Heart right ventricle (tissue), 16 donors: ENCODE results near the gene DROSHA. TPM values are rescaled to one million over a fixed set of nuclear protein-coding genes. Genes with fewer than 3 reads are reported as not detected.

Source experiments
- ATAC-seq, 8 donors: fragments of 200-7000 bp; cut with Tn5 transposase; one replicate each; pipeline ENCODE4 v1.9.1; 2020; ENCODE audit warnings: mild to moderate bottlenecking in 8 of 8, moderate library complexity in 8 of 8, moderate number of reproducible peaks in 1 of 8
- DNase-seq, 2 donors: peaks; one replicate each; pipeline ENCODE4 v3.0.0-alpha.2; 2020
- H3K27ac ChIP-seq, 10 donors: fragments of 200-600 bp; sonication (generic) in 2 of 10; one replicate each; pipeline versions ENCODE4 v1.5.0 to v1.8.0; 2020 to 2022; ENCODE audit warnings: mild to moderate bottlenecking in 3 of 10
- H3K27me3 ChIP-seq, 7 donors: fragments of 200-600 bp; one replicate each; pipeline ENCODE4 v1.8.0; 2021 to 2022; ENCODE audit warnings: mild to moderate bottlenecking in 2 of 7
- H3K36me3 ChIP-seq, 9 donors: fragments of 200-600 bp; sonication (generic) in 1 of 9; one replicate each; pipeline versions ENCODE4 v1.5.0 to v1.8.0; 2020 to 2022; ENCODE audit warnings: mild to moderate bottlenecking in 2 of 9
- H3K4me1 ChIP-seq, 9 donors: fragments of 200-600 bp; sonication (generic) in 1 of 9; one replicate each; pipeline versions ENCODE4 v1.5.0 to v1.8.0; 2020 to 2022; ENCODE audit warnings: mild to moderate bottlenecking in 4 of 9
- H3K4me3 ChIP-seq, 10 donors: fragments of 200-600 bp; sonication (generic) in 2 of 10; one replicate each; pipeline versions ENCODE4 v1.5.0 to v1.8.0; 2020 to 2022; ENCODE audit warnings: mild to moderate bottlenecking in 7 of 10, moderate library complexity in 2 of 10
- H3K9me3 ChIP-seq, 11 donors: fragments of 200-600 bp in 10 of 11; sonication (generic) in 2 of 11; one replicate each; pipeline versions ENCODE4 v1.5.0 to v1.8.0; 2013 to 2022; ENCODE audit warnings: mild to moderate bottlenecking in 2 of 11, control low read depth in 1 of 11, moderate library complexity in 1 of 11
- CTCF ChIP-seq, 9 donors: fragments of 200-600 bp; sonication (generic) in 2 of 9; IDR thresholded peaks; one replicate each; pipeline versions ENCODE4 v1.5.0 to v1.8.0; 2021 to 2022; ENCODE audit warnings: antibody characterized with exemption in 9 of 9, mild to moderate bottlenecking in 5 of 9, moderate library complexity in 1 of 9
- WGBS, 2 donors: extraction: QIAGEN DNeasy Blood & Tissue Kit; methylation state at CpG; one replicate each; pipeline ENCODE4 v1.1.7; 2013; ENCODE audit warnings: inconsistent platforms in 1 of 2; 5-methylcytosine and 5-hydroxymethylcytosine counted together
- intact Hi-C, 10 donors: fragments of 100-400 bp; cut with DNase I; formaldehyde crosslinking; loops; one replicate each; pipeline versions ENCODE4 v1.11.1 to v1.14.2; 2022
- polyA plus RNA-seq, 2 donors: library from polyadenylated mRNA; stranded (reverse); fragments of 200-250 nt; gene quantifications; one replicate each; pipeline ENCODE4 v1.2.3, GENCODE V29; 2013
- total RNA-seq, 10 donors: library from RNA; stranded (reverse); fragmentation: NEBNext Ultra II Directional in 3 of 10; extraction: Animal tissue kit (Norgen Biotek cat#: 25700) in 3 of 10; gene quantifications; one replicate each; pipeline versions ENCODE4 v1.2.1 to v1.2.4, GENCODE V29; 2021 to 2023
- donor health status: Arrhythmogenic right ventricular cardiomyopathy.
- donor health status: ischemic (EF 13 %, LVEDD 7.1; RV severe dilation, severe dysfunction).
- donor health status: healthy with polysubstance abuse.
- donor health status: DM: no; HTN: yes; CAD: no.
- donor health status: DM: no; HTN: no; CAD: no.
- donor health status: ischemic (EF 25% LVEDD 6.9; RV normal size, moderate dysfunction).
- donor health status: ischemic (EF 25% LVEDD 5.7; RV mildly dilated, moderate dysfunction).
- donor health status: healthy.
- donor health status: DM: yes; HTN: yes; CAD: no.
- donor health status: Ischemic cardiomyopathy.
- donor health status: ischemic (EF 35%, LVEDD 5.7; RV mildly dilated, moderate dysfunction).
- donor health status: nonischemic (EF 11% LVEDD 7.7; RV severe dilation, severe dysfunction).
- donor health status: DM: yes; HTN: yes; CAD: no.
- donor health status: PGD.
- donor health status: ischemic (EF 29% LVEDD 5.4; RV normal size, mild dysfunction).
- donor health status: nonischemic (EF 23%, LVEDD 6.1; RV moderate dilation, normal function).

DROSHA gene
- total and polyA plus RNA-seq, 12 donors = 29.8 to 47.6 (median 36.2) TPM

DNA sequence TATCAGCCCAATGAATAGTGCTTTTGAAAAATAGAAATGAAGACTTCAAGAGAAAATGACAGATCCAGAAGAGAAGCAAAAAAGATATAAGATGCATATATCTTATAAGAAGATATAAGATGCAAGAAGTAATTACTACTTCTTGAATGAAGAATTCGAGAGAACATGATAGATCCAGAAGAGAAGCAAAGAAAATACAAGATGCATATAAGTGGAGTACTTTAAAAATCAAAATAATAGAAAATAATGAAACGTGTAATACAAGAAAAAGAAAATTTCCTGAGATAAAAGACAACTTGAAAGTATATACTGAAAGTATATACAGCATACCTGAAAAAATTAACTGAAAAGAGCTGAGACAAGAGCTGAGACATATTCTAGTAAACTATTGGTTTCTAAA is 76.7 kb downstream of the DROSHA start:
- no peak for ATAC-seq
- Histone ChIP-seq H3K9me3 (peaks cover 0 to 20% (median 10%) of the 10 kb centered on the region in 11 donors), H3K27ac (no peak overlapping the region), H3K36me3 (peaks cover 0 to 83% (median 17%) of the 10 kb centered on the region in 9 donors), H3K4me3 (no peak overlapping the region), H3K4me1 (no peaks in the 10 kb centered on the region), H3K27me3 (no peaks in the 10 kb centered on the region)
- intact Hi-C loops = no loop called here
- DNase-seq = no peak
- 95% methylated on average over 2 of the region's 2 CpGs for WGBS, 2 donors
- no peak for TF ChIP-seq CTCF (IDR thresholded peaks at IDR 0.05)

GRCh38 chr5:31453522-31453921 is 78.4 kb downstream of the DROSHA start:
- Histone ChIP-seq H3K27me3 (no peaks in the 10 kb centered on the region), H3K27ac (no peak overlapping the region), H3K4me3 (no peak overlapping the region), H3K36me3 (peaks cover 0 to 83% (median 23%) of the 10 kb centered on the region in 9 donors), H3K4me1 (no peaks in the 10 kb centered on the region), H3K9me3 (peaks cover 0 to 20% (median 10%) of the 10 kb centered on the region in 11 donors)
- no peak for TF ChIP-seq CTCF (IDR thresholded peaks at IDR 0.05)
- DNase-seq = no peak
- no peak for ATAC-seq
- WGBS, 2 donors = 86 to 96% methylated on average over 2 of the region's 2 CpGs
- intact Hi-C loops = no loop called here

DNA sequence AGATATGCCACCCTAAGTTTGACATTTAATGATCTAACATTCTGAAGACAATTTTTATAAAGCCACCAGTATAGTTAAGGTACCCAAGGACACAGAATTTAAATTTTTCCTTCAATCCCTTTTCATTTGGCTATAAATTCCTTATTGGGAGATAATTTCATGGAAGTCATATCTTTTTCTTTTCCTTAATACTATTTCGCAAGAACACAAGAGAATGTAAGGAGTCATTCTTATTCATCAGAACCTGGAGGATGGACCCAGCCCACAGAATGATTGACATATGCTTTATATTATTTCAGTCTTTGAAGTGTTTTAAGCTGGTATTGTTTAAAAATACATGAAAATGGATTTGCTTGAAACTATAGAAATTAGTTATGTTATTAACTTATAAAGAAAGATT is 79.6 kb downstream of the DROSHA start:
- no peak for TF ChIP-seq CTCF (IDR thresholded peaks at IDR 0.05)
- H3K4me3 ChIP-seq = no peak overlapping the region
- DNase-seq (no peak), ATAC-seq (no peak)
- H3K4me1 ChIP-seq = no peaks in the 10 kb centered on the region
- WGBS, 2 donors = 0 to 70% methylated on average over 1 of the region's 1 CpG
- no peaks in the 10 kb centered on the region for H3K27me3 ChIP-seq
- peaks cover 0 to 83% (median 26%) of the 10 kb centered on the region in 9 donors for H3K36me3 ChIP-seq
- no peak overlapping the region for H3K27ac ChIP-seq
- peaks cover 0 to 20% (median 10%) of the 10 kb centered on the region in 11 donors for H3K9me3 ChIP-seq
- intact Hi-C loops = no loop called here

DNA sequence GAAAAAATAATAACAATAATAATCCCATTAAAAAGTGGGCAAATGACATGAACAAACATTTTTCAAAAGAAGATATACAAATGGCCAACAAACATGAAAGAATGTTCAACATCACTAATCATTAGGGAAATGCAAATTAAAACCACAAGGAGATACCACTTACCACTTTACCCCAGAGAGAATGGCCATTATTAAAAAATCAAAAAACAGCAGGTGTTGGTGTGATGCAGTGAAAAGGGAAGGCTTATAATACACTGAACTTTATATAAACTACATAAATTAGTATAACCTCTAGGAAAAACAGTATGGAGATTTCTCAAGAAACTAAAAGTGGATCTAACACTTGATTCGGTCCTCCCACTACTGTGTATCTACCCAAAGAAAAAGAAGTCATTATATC is 81.9 kb downstream of the DROSHA start:
- intact Hi-C loops = no loop called here
- DNase-seq = no peak
- WGBS, 2 donors = 97 to 98% methylated on average over 1 of the region's 1 CpG
- Histone ChIP-seq H3K9me3 (peaks cover 0 to 2% (median 0%) of the 10 kb centered on the region in 11 donors), H3K4me3 (no peak overlapping the region), H3K27ac (no peak overlapping the region), H3K4me1 (no peaks in the 10 kb centered on the region), H3K36me3 (peaks cover 0 to 85% (median 29%) of the 10 kb centered on the region in 9 donors), H3K27me3 (no peaks in the 10 kb centered on the region)
- no peak for TF ChIP-seq CTCF (IDR thresholded peaks at IDR 0.05)
- no peak for ATAC-seq
